ENCODE data around the gene HAPLN2.
"Not testable (repeated sequence)": the region's sequence is repeated elsewhere in the genome, so short reads cannot be mapped to it uniquely, and the experiment has no call there.

HAPLN2 gene

DNA sequence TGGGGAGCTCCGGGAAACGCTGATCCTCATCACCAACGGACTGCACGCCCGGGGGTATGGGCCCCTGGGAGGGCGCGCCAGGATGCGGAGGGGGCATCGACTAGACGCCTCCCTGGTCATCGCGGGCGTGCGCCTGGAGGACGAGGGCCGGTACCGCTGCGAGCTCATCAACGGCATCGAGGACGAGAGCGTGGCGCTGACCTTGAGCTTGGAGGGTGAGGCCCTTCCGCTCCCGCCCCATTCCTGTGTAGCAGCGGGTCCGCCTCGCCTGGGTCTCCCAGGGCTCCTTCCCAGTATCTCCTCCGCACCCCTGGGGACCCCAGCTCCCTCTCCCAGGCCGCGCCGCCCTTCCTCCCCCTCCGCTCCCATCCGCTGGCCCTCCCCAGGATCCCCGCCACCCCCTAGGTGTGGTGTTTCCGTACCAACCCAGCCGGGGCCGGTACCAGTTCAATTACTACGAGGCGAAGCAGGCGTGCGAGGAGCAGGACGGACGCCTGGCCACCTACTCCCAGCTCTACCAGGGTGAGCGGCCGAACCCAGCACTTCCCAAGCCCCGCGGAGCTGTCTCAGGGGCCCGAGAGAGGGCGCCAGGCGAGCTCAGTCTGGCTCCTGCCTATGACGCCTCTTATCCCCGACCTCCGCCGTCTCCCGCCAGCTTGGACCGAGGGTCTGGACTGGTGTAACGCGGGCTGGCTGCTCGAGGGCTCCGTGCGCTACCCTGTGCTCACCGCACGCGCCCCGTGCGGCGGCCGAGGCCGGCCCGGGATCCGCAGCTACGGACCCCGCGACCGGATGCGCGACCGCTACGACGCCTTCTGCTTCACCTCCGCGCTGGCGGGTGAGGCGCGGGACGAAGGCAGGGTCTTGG, 5.0 kb downstream of the HAPLN2 start:
- DNase-seq = peak; percentile 70

DNA sequence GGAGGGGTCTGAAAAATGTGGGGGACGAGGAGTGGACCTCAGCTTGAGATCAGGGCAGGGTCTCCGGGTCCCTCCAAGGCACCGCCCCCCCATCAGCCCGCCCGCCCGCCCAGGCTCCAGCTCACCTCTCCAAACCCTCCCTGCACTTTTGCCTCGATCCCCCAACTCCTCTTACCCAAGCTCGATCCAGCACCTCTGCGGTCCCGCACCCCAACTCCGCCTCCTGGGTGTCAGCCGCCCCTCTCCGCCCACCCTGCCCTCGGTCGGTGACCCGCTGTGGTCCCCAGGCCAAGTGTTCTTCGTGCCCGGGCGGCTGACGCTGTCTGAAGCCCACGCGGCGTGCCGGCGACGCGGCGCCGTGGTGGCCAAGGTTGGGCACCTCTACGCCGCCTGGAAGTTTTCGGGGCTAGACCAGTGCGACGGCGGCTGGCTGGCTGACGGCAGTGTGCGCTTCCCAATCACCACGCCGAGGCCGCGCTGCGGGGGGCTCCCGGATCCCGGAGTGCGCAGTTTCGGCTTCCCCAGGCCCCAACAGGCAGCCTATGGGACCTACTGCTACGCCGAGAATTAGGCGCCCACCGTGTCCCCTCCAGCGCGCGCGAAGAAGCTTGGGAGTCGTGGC, 5.7 kb downstream of the HAPLN2 start:
- DNase-seq = no peak

GRCh38 chr1:156625436-156626078, 6.3 kb downstream of the HAPLN2 start:
- DNase-seq = peak; percentile 76

- no peak for DNase-seq
Observed at GRCh38 chr1:156626079-156626438, 6.8 kb downstream of the HAPLN2 start.

- peak; percentile 87 for DNase-seq
Observed at GRCh38 chr1:156627313-156627880, 8.2 kb downstream of the HAPLN2 start.

GRCh38 chr1:156629823-156630449, 10.7 kb downstream of the HAPLN2 start:
- DNase-seq = no peak

- not testable (repeated sequence) for DNase-seq
Observed at GRCh38 chr1:156631152-156631551, 11.9 kb downstream of the HAPLN2 start.

DNA sequence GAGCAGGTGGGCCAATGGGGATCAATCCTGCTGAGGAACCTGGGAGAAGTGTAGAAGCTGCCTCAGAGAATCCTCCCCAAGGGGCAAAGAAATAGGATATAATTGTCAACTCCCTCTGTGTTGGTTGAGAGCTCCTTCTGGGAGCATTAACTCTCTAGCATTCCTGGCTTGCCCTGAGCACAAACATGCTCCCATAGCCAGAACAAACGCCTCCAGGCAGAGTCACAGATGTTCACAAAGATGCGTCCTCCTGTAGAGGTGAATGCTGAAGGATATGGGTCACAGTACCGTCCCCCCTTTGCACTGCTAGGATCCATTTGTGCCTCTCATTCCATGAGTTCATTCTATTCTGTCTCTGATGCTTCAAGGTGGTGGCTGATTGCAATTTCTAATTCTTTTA, 13.1 kb downstream of the HAPLN2 start:
- DNase-seq = no peak

DNA sequence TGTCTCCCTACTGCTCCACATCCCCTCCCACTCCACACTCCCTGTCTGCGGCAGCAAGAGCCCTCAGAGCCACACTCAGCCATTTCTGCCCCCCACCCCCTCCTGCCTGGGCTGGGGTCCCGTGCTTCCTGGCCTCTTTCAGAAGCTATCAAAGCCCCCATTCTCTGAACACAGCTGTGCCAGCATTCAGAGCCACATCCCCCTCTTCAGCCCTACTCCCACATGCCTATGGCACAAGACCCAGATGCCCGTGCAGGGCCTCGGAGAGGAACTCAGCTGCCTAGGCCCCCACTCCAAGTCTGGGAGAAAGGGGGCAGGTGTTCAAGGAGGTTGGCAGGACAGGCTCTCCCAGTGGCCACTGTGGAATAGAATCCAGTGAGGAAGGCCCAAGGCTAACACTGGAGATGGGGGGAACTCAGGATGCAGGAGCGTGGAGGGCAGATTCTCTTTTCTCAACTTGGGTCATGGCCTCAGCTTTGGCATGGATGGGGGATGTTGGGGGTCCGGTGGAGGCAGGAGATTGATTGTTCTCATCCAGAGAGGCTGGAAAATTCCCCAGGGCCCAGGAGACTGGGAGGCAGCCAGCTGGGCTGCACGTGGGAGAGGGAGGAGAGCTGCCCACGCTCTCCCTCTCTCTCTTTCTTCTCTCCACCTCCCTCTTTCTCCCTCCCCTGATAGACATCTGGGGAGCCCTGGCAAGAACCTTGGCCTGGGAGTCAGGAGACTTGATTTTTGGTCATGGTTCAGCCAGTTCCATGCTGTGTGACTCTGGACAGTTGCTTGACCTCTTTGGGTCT, 19.2 kb downstream of the HAPLN2 start:
- DNase-seq = no peak

DNA sequence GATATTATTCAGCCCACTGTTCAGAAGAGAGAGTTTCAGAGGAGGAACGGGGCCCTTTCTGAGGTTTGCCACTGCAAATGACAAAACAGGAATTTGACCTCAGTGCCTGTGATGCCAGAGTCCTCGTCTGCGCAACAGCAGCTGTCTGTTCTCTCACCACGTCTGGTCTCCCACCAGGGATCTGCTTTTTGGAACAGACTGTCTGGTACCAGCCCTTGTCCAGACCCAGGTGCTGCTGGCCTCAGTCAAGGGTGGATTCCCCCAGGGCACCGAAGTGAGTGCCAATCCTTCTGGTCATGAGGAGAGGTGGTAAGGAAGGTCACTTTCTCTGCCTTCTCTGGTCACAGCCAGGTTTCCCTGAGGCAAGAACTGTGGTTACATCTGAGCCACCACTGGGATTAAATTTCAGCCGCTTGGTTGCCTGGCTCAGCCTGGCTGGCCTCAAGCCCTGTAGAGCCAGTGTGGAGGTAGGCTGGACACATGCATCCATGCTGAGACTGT, 20.4 kb downstream of the HAPLN2 start:
- DNase-seq = no peak

GRCh38 chr1:156640842-156641706, 21.9 kb downstream of the HAPLN2 start:
- DNase-seq = no peak

DNA sequence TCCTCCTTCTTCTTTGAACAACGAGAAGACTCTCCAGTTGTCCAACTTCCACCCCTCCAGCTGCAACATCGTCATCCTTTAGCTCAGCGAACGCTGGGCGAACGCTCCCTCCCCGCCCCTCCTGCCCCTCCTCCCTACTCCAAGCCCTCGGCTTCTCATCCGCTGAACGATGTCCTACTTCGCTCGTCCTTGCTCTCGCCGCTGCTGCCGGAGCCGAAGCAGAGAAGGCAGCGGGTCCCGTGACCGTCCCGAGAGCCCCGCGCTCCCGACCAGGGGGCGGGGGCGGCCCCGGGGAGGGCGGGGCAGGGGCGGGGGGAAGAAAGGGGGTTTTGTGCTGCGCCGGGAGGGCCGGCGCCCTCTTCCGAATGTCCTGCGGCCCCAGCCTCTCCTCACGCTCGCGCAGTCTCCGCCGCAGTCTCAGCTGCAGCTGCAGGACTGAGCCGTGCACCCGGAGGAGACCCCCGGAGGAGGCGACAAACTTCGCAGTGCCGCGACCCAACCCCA, 22.6 kb downstream of the HAPLN2 start, which contains the start of gene BCAN:
Gene BCAN, plus strand, starts transcription at position 357 of the 504 bp plus-strand sequence. CDS start 3,938 bp downstream, outside the sequence.
- no peak for DNase-seq

DNA sequence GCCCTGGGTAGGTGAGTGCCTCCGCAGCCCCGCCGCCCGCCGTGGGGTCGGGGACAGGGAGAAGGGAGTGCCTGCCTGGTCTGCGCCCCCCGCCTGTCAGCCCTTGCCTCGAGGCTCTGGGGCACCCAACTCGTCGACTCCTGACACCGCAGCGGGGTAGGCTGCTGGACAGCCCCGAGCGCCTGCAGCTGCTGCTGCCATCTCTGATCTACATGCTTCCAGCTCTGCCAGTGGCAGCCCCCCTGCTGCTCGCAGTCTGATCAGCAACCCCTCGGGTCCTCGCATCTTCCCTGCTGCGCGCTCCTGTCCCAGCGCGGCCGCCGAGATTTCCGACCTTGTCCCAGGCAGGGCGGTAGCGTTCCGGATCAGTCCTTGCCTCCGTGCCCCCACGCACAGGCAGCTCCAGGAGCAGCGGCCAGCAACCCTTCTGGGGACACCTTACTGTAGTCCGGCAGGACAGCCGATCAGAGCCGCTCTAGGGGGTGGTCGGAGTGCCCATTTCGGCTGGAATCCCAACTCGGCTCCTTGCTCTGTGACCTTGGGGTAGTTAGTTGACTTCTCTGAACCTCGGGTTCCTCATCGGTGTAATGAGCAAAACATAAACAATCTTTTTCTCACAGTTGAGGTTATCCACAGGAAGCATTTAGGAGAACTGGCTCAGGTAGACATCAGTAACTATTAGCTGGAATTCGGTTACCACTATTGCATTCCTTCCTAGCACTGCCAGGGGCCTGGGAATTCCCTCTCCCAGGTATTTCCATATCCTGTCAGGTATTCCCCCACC, 23.2 kb downstream of the HAPLN2 start:
- no peak for DNase-seq

DNA sequence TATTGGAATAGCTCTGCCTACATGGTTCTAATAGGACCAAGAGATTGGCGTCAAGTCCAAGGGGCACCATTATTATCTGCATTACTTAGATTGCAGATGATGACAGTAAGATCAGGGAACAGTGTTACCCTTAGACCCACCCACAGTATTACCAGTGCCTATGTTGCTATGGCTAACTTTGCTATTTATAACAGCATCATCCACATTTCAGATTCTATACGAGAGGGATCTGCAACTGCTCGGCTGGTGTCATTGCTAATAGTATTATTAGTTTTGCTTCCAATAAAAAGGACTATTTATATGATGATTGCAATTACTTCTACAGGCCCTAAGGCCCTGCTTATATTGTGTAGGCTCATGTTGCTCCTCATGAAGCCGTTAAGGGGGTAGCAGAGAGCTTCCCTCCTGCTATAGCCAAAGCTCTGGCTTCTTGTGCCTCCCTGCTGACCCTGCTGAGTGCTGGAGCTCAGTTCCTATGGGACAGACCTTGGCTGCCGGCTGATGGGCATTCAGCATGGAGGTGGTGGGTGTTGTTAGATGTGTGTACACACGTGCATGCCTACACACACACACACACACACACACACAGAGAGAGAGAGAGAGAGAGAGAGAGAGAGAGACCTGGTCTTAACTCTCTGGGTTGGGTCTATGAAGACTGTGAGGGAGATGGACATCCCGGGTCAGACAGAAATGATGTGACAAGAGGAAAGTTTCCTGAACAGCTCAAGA, 24.0 kb downstream of the HAPLN2 start:
- DNase-seq = no peak

DNA sequence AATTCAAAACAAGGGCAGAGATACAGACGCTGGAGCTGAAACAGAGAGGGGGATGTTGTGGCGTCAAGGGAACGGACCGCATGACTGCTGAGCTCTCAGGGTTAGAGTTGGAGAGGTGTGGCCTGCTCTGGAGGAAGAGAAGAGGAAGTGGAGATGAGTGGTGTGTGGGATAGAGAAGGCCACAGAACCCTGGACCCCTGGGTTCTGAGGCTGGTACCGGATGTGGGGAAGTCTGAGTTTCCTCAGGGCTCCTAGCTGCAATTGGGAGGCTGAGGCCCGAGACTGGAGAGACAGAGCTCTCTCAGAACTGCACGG, 24.5 kb downstream of the HAPLN2 start:
- DNase-seq = no peak

DNA sequence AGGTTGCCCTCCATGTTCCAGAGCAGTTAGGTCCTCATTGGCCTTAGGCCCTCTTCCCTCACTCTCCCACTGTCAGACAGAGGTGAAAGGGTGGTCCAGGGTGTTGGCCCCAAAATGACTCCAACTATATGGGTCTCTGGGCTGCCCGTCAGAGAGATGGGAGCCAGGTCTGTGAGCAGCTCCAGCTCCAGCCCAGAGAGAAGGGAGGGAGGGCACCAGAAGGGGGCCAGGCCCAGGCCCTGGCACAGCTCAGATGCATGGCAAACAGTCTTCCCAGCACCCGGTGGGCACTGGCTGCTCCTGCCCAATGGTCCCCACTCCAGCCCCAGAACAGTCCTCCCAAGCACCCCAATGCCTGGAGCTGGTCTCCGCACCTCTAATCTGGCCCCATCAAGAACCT, 24.9 kb downstream of the HAPLN2 start:
- DNase-seq = no peak

GRCh38 chr1:156644640-156645039, 25.4 kb downstream of the HAPLN2 start:
- DNase-seq = no peak

DNA sequence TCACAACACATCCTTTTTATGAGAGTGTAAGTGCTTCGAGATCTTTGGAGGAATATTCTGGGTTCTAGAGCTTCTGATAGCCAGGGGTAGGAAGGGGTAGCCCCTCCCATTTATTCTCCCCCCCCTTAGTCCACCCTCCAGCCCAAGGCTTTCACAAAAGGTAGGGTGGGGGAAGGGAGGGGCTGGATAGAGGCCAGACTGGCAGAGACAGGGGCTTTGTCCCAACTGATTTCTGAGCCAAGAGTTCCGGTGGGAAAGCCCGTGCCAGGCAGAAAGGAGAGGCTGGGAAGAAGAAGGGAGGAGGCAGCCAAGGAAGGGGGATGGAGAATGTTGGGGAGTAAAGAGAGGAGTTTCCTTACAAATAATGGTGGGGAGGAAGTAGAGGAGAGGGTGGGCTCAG, 25.8 kb downstream of the HAPLN2 start:
- no peak for DNase-seq

- no peak for DNase-seq
Observed at GRCh38 chr1:156645666-156646065, 26.5 kb downstream of the HAPLN2 start.

Measured in NCI-H1694 treated with DMSO at 0.1 percent for 48 hours (cell line).